Stomach (tissue), 4 donors: Measurements from ENCODE around the gene P2RX1.

Experiments
- EP300 ChIP-seq: sonication (generic); formaldehyde crosslinking; IDR thresholded peaks from one replicate; pipeline ENCODE4 v1.6.1; 2017; ENCODE audit warnings: antibody characterized with exemption
- POLR2A ChIP-seq, 4 donors: fragments of 450-650 bp; IDR thresholded peaks; one replicate each; pipeline ENCODE4 v1.6.1; 2016; ENCODE audit warnings: antibody characterized with exemption in 4 of 4, control low read depth in 2 of 4, mild to moderate bottlenecking in 1 of 4, moderate library complexity in 1 of 4
- POLR2AphosphoS5 ChIP-seq, 3 donors: sonication (generic); formaldehyde crosslinking; IDR thresholded peaks; one replicate each; pipeline ENCODE4 v1.6.1; 2016; ENCODE audit warnings: antibody characterized with exemption in 3 of 3
- TF ChIP-seq, protein P1 (sequence below), 7 experiments: fragments of 450-650 bp in 4 of 7; fragments of 200-600 bp in 3 of 7; sonication (generic) in 3 of 7; IDR thresholded peaks; one replicate each; pipeline ENCODE4 v1.5.1; 2016 to 2019; ENCODE audit warnings: antibody characterized with exemption in 7 of 7, control low read depth in 2 of 7, mild to moderate bottlenecking in 1 of 7

DNA sequence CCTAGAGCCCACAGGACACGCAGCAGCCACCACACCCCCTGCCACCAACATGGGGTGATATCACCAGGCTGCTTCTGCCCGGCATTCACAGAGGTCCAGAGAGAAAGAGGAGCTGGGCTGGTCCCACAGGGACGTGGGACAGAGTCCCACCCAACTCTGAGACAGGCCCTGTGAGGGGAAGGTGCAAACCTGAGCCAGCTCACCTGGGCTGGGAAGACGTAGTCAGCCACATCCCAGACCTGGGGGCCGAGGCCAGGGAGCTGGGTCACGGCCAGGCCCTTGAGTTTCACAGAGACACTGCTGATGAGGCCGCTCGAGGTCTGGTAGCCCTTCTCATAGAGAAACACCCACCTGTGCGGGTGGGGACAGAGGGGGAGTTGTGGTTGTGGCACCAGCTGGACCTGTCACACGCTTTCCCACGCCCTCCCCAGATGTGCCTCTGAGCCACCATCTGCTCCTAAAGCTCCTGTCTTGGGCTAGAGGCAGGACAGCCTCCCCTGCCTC, 11.2 kb downstream of the P2RX1 start:
- TF ChIP-seq, protein P1, sequence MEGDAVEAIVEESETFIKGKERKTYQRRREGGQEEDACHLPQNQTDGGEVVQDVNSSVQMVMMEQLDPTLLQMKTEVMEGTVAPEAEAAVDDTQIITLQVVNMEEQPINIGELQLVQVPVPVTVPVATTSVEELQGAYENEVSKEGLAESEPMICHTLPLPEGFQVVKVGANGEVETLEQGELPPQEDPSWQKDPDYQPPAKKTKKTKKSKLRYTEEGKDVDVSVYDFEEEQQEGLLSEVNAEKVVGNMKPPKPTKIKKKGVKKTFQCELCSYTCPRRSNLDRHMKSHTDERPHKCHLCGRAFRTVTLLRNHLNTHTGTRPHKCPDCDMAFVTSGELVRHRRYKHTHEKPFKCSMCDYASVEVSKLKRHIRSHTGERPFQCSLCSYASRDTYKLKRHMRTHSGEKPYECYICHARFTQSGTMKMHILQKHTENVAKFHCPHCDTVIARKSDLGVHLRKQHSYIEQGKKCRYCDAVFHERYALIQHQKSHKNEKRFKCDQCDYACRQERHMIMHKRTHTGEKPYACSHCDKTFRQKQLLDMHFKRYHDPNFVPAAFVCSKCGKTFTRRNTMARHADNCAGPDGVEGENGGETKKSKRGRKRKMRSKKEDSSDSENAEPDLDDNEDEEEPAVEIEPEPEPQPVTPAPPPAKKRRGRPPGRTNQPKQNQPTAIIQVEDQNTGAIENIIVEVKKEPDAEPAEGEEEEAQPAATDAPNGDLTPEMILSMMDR (IDR thresholded peaks at IDR 0.05) = no peak
- TF ChIP-seq EP300 (no peak), POLR2AphosphoS5 (IDR thresholded peaks at IDR 0.05) (peak in 1 of 3 donors; percentile 14), POLR2A (IDR thresholded peaks at IDR 0.05) (no peak)
